Prostate gland (tissue), 2 donors: ENCODE measurements around the gene OR8G5.

Source experiments
- POLR2A ChIP-seq: fragments of 450-650 bp; IDR thresholded peaks from one replicate; pipeline ENCODE4 v1.6.1; 2016; ENCODE audit warnings: antibody characterized with exemption, mild to moderate bottlenecking
- TF ChIP-seq, protein P1 (sequence below), 4 experiments: fragments of 200-600 bp in 2 of 4; fragments of 450-650 bp in 2 of 4; sonication (generic) in 2 of 4; IDR thresholded peaks; 1 replicate in 3 of 4; 2 replicates in 1 of 4; pipeline ENCODE4 v1.5.1; 2016 to 2019; ENCODE audit warnings: antibody characterized with exemption in 4 of 4, mild to moderate bottlenecking in 2 of 4, moderate library complexity in 2 of 4

DNA sequence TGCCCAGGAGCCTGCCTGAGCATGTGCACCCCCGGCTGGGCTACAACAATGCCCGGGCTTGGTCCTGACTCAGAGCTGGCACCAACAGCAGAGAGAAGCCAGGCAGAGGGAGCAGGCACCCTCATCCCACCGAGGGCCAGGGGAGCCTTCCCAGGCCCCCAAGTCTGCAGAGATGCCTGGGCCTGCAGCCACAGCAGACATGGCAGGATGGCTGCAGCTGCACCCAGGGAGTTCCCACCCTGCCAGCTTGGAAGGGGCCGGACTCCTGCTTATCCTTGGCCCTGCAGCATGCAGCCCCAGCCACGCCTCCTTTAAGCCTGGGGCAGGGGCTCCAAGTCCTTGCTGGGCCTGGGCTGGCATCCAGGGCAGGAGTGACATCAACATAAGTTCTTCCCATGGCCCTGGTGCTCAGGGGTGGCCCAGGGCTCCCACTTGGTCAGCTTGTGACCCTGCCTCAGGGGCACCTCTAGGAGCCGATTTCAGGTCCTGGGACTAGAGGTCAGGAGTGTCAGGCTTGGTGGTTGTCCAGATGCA, 46.3 kb upstream of the OR8G5 start:
- TF ChIP-seq, protein P1, sequence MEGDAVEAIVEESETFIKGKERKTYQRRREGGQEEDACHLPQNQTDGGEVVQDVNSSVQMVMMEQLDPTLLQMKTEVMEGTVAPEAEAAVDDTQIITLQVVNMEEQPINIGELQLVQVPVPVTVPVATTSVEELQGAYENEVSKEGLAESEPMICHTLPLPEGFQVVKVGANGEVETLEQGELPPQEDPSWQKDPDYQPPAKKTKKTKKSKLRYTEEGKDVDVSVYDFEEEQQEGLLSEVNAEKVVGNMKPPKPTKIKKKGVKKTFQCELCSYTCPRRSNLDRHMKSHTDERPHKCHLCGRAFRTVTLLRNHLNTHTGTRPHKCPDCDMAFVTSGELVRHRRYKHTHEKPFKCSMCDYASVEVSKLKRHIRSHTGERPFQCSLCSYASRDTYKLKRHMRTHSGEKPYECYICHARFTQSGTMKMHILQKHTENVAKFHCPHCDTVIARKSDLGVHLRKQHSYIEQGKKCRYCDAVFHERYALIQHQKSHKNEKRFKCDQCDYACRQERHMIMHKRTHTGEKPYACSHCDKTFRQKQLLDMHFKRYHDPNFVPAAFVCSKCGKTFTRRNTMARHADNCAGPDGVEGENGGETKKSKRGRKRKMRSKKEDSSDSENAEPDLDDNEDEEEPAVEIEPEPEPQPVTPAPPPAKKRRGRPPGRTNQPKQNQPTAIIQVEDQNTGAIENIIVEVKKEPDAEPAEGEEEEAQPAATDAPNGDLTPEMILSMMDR (IDR thresholded peaks at IDR 0.05): no peak
- no peak for TF ChIP-seq POLR2A
